Heart left ventricle (tissue), 16 donors: Measurements from ENCODE around the gene OPRD1. TPM values are rescaled to one million over a fixed set of nuclear protein-coding genes. Genes with fewer than 3 reads are reported as not detected.
A peak's percentile ranks its signal among the peaks of the same experiment; 100 is the strongest.

Source experiments
- ATAC-seq, 4 donors: fragments of 200-7000 bp; cut with Tn5 transposase; one replicate each; pipeline ENCODE4 v1.9.1; 2020 to 2022; ENCODE audit warnings: moderate library complexity in 4 of 4, mild to moderate bottlenecking in 3 of 4, moderate number of reproducible peaks in 1 of 4
- DNase-seq, 5 donors: peaks; one replicate each; pipeline ENCODE4 v3.0.0-alpha.2; 2020
- H3K27ac ChIP-seq, 12 donors: fragments of 200-600 bp; sonication (generic) in 4 of 12; one replicate each; pipeline versions ENCODE4 v1.5.0 to v1.8.0; 2016 to 2022; ENCODE audit warnings: mild to moderate bottlenecking in 2 of 12
- H3K27me3 ChIP-seq, 9 donors: fragments of 200-600 bp; sonication (generic) in 2 of 9; one replicate each; pipeline versions ENCODE4 v1.5.1 to v1.8.0; 2016 to 2022; ENCODE audit warnings: mild to moderate bottlenecking in 3 of 9
- H3K36me3 ChIP-seq, 9 donors: fragments of 200-600 bp; sonication (generic) in 2 of 9; one replicate each; pipeline versions ENCODE4 v1.5.0 to v1.8.0; 2018 to 2022; ENCODE audit warnings: mild to moderate bottlenecking in 2 of 9
- H3K4me1 ChIP-seq, 12 donors: fragments of 200-600 bp; sonication (generic) in 4 of 12; one replicate each; pipeline versions ENCODE4 v1.5.0 to v1.8.0; 2016 to 2022; ENCODE audit warnings: mild to moderate bottlenecking in 3 of 12
- H3K4me3 ChIP-seq, 12 donors: fragments of 200-600 bp; sonication (generic) in 4 of 12; one replicate each; pipeline versions ENCODE4 v1.5.0 to v1.8.0; 2017 to 2022; ENCODE audit warnings: mild to moderate bottlenecking in 9 of 12, moderate library complexity in 4 of 12
- H3K9me3 ChIP-seq, 12 donors: fragments of 200-600 bp; sonication (generic) in 4 of 12; one replicate each; pipeline versions ENCODE4 v1.5.0 to v1.8.0; 2016 to 2022; ENCODE audit warnings: mild to moderate bottlenecking in 1 of 12
- POLR2A ChIP-seq, 2 donors: fragments of 450-650 bp; IDR thresholded peaks; one replicate each; pipeline ENCODE4 v1.6.1; 2017; ENCODE audit warnings: antibody characterized with exemption in 2 of 2, mild to moderate bottlenecking in 2 of 2, moderate library complexity in 2 of 2
- WGBS, 4 donors: extraction: QIAGEN DNeasy Blood & Tissue Kit in 2 of 4; methylation state at CpG; one replicate each; pipeline versions ENCODE4 v1.1.5 to v1.1.7; 2013 to 2018; 5-methylcytosine and 5-hydroxymethylcytosine counted together
- intact Hi-C, 10 donors: fragments of 100-400 bp; cut with DNase I; formaldehyde crosslinking; loops; one replicate each; pipeline versions ENCODE4 v1.11.1 to v1.14.2; 2022
- polyA plus RNA-seq, 2 donors: library from polyadenylated mRNA; stranded (reverse); fragments of 200-250 nt; gene quantifications; one replicate each; pipeline ENCODE4 v1.2.3, GENCODE V29; 2013
- total RNA-seq, 9 donors: library from RNA; depleted of rRNA in 2 of 9; stranded (reverse); fragments of >200 nt in 2 of 9; fragmentation: NEBNext Ultra II Directional in 3 of 9; extraction: Animal tissue kit (Norgen Biotek cat#: 25700) in 3 of 9; gene quantifications; one replicate each; pipeline versions ENCODE4 v1.1.0 to v1.2.4, GENCODE V29; 2016 to 2023
- TF ChIP-seq, protein P1 (sequence below), 12 donors: fragments of 200-600 bp; sonication (generic) in 4 of 12; IDR thresholded peaks; one replicate each; pipeline versions ENCODE4 v1.5.0 to v1.8.0; 2018 to 2022; ENCODE audit warnings: antibody characterized with exemption in 12 of 12, mild to moderate bottlenecking in 5 of 12
- donor health status: ischemic (EF 13 %, LVEDD 7.1; RV severe dilation, severe dysfunction).
- donor health status: healthy with polysubstance abuse.
- donor health status: DM: no; HTN: yes; CAD: no.
- donor health status: DM: no; HTN: no; CAD: no.
- donor health status: ischemic (EF 25% LVEDD 6.9; RV normal size, moderate dysfunction).
- donor health status: ischemic (EF 25% LVEDD 5.7; RV mildly dilated, moderate dysfunction).
- donor health status: healthy.
- donor health status: DM: yes; HTN: yes; CAD: no.
- donor health status: ischemic (EF 35%, LVEDD 5.7; RV mildly dilated, moderate dysfunction).
- donor health status: nonischemic (EF 11% LVEDD 7.7; RV severe dilation, severe dysfunction).
- donor health status: DM: yes; HTN: yes; CAD: no.
- donor health status: PGD.
- donor health status: ischemic (EF 29% LVEDD 5.4; RV normal size, mild dysfunction).
- donor health status: nonischemic (EF 23%, LVEDD 6.1; RV moderate dilation, normal function).

OPRD1 gene
- total and polyA plus RNA-seq, 11 donors = under 0.01 to 0.02 (median 0.01) TPM; not detected in 7

- DNase-seq (no peak), ATAC-seq (no peak)
- no peak for TF ChIP-seq POLR2A (IDR thresholded peaks at IDR 0.05)
- H3K27me3 ChIP-seq = no peaks in the 10 kb centered on the region
- peaks cover 0 to 46% (median 30%) of the 10 kb centered on the region in 9 donors for H3K36me3 ChIP-seq
- intact Hi-C loops = loop anchor here in 1 of 10 donors (10.0 kb wide), 1 partner anchor 352 kb away; the partner anchor contains the start of gene TMEM200B
- 88 to 94% (median 92%) methylated on average over 3 of the region's 3 CpGs for WGBS, 4 donors
- H3K27ac ChIP-seq = no peak overlapping the region
- no peaks in the 10 kb centered on the region for H3K9me3 ChIP-seq
- peaks cover 0 to 13% (median 6%) of the 10 kb centered on the region in 12 donors for H3K4me1 ChIP-seq
- H3K4me3 ChIP-seq = no peak overlapping the region
Observed at GRCh38 chr1:28773105-28773504, 38.9 kb upstream of the OPRD1 start.

- no peak for TF ChIP-seq POLR2A (IDR thresholded peaks at IDR 0.05)
- TF ChIP-seq, protein P1, sequence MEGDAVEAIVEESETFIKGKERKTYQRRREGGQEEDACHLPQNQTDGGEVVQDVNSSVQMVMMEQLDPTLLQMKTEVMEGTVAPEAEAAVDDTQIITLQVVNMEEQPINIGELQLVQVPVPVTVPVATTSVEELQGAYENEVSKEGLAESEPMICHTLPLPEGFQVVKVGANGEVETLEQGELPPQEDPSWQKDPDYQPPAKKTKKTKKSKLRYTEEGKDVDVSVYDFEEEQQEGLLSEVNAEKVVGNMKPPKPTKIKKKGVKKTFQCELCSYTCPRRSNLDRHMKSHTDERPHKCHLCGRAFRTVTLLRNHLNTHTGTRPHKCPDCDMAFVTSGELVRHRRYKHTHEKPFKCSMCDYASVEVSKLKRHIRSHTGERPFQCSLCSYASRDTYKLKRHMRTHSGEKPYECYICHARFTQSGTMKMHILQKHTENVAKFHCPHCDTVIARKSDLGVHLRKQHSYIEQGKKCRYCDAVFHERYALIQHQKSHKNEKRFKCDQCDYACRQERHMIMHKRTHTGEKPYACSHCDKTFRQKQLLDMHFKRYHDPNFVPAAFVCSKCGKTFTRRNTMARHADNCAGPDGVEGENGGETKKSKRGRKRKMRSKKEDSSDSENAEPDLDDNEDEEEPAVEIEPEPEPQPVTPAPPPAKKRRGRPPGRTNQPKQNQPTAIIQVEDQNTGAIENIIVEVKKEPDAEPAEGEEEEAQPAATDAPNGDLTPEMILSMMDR (IDR thresholded peaks at IDR 0.05) = peak in 2 of 12 donors; percentile 3 to 11
- Histone ChIP-seq H3K36me3 (peaks cover 0 to 25% (median 13%) of the 10 kb centered on the region in 9 donors), H3K9me3 (no peaks in the 10 kb centered on the region), H3K27ac (peak overlapping the region in 5 of 12 donors; percentile 2 to 34 (median 21)), H3K27me3 (no peaks in the 10 kb centered on the region), H3K4me3 (peak overlapping the region in 11 of 12 donors; percentile 13 to 61 (median 49)), H3K4me1 (peaks cover 0 to 17% (median 6%) of the 10 kb centered on the region in 12 donors)
- intact Hi-C loops = loop anchor here in 2 of 10 donors (5.0 to 10.0 kb wide), 2 partner anchors 349 to 427 kb away; partner anchors contain the start of gene TMEM200B (in 1 of the 2)
- peak; percentile 79 to 89 (median 85) for DNase-seq
- ATAC-seq = peak; percentile 72 to 97 (median 96)
- WGBS, 4 donors = 17 to 22% (median 20%) methylated on average over 30 to 39 of the region's 39 CpGs
Observed at GRCh38 chr1:28775121-28775942, 36.6 kb upstream of the OPRD1 start.

DNA sequence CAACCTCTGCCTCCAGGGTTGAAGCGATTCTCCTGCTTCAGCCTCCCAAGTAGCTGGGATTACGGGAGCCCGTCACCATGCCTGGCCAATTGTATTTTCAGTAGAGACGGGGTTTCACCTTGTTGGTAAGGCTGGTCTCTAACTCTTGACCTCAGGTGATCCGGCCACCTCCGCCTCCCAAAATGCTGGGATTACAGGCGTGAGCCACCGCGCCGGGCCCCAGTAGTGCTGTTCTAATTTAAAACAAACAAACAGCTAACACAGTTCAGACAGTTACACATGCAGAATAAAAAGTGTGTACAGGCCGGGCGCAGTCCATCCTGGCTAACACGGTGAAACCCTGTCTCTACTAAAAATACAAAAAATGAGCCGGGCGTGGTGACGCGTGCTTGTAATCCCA is 35.6 kb upstream of the OPRD1 start:
- Histone ChIP-seq H3K4me3 (no peak overlapping the region), H3K27me3 (no peaks in the 10 kb centered on the region), H3K36me3 (peaks cover 0 to 17% (median 6%) of the 10 kb centered on the region in 9 donors), H3K27ac (no peak overlapping the region), H3K9me3 (no peaks in the 10 kb centered on the region), H3K4me1 (peaks cover 0 to 17% (median 6%) of the 10 kb centered on the region in 12 donors)
- no peak for ATAC-seq
- no peak for DNase-seq
- intact Hi-C loops = loop anchor here in 2 of 10 donors (5.0 to 10.0 kb wide), 2 partner anchors 348 to 426 kb away; partner anchors contain the start of gene TMEM200B (in 1 of the 2)
- no peak for TF ChIP-seq POLR2A (IDR thresholded peaks at IDR 0.05)
- TF ChIP-seq, protein P1 (IDR thresholded peaks at IDR 0.05) = no peak
- 97 to 98% (median 97%) methylated on average over 17 of the region's 17 CpGs for WGBS, 4 donors

DNA sequence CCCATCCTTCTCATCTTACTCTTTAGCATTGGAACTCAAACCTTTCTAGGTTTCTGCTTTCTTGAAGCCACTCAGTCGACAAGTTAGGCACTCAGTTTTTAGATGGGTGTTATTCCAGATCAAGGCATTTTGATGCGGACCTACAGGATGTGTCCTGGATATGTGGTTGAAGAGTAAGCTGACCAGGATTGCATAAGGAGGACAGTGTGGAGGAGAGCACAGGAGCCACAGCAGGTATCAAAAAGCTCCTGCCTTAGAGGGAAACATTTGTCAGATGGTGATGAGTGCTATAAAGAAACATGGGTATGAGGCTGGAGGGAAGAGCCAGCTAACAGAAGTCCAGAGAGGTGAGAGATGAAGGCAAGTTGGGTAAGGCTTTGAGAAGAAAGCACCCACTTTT is 33.9 kb upstream of the OPRD1 start:
- intact Hi-C loops = loop anchor here in 2 of 10 donors (5.0 to 10.0 kb wide), 2 partner anchors 347 to 424 kb away; partner anchors contain the start of gene TMEM200B (in 1 of the 2)
- TF ChIP-seq, protein P1 (IDR thresholded peaks at IDR 0.05) = no peak
- TF ChIP-seq POLR2A (IDR thresholded peaks at IDR 0.05) = no peak
- H3K36me3 ChIP-seq = peaks cover 0 to 5% (median 0%) of the 10 kb centered on the region in 9 donors
- H3K9me3 ChIP-seq = no peaks in the 10 kb centered on the region
- no peak for DNase-seq
- 78 to 91% (median 88%) methylated on average over 2 of the region's 2 CpGs for WGBS, 4 donors
- H3K4me1 ChIP-seq = peaks cover 0 to 17% (median 6%) of the 10 kb centered on the region in 12 donors
- no peak for ATAC-seq
- no peaks in the 10 kb centered on the region for H3K27me3 ChIP-seq
- no peak overlapping the region for H3K27ac ChIP-seq
- no peak overlapping the region for H3K4me3 ChIP-seq
